Naive thymus-derived CD4-positive, alpha-beta T cell (primary cell): ENCODE measurements around the gene BMPR2. TPM values are rescaled to one million over a fixed set of nuclear protein-coding genes. Genes with fewer than 3 reads are reported as not detected.
"Not testable (repeated sequence)": the region's sequence is repeated elsewhere in the genome, so short reads cannot be mapped to it uniquely, and the experiment has no call there.

Experiments
- ATAC-seq: fragments of 150-1000 bp; cut with Tn5 transposase; 2 replicates; pipeline ENCODE4 v1.10.0; 2021; ENCODE audit warnings: mild to moderate bottlenecking, moderate library complexity
- CTCF ChIA-PET: fragments of 350-600 bp; sonication (Branson Sonifier 250); formaldehyde crosslinking; loops from one replicate; lab custom pipeline; 2021; ENCODE audit warnings: antibody characterized with exemption; lab: Charles Lee
- POLR2A ChIA-PET: fragments of 350-600 bp; sonication (Branson Sonifier 250); formaldehyde crosslinking; loops from one replicate; lab custom pipeline; 2021; ENCODE audit warnings: antibody characterized with exemption, inconsistent platforms; lab: Charles Lee
- DNase-seq, 9 donors: peaks; one replicate each; pipeline versions ENCODE4 v3.0.0 to v3.0.0-alpha.2; 2020 to 2022; ENCODE audit warnings: mixed read lengths in 1 of 9
- H3K27ac ChIP-seq: one replicate; pipeline ENCODE4 v1.7.0; 2013; ENCODE audit warnings: mild to moderate bottlenecking, low read depth, low read length, moderate library complexity
- H3K27me3 ChIP-seq, 2 donors: one replicate each; pipeline ENCODE4 v1.7.0; 2013; ENCODE audit warnings: low read length in 2 of 2, mild to moderate bottlenecking in 2 of 2, moderate library complexity in 2 of 2; ENCODE audit not compliant: control insufficient read depth in 2 of 2, insufficient read depth in 2 of 2
- H3K36me3 ChIP-seq, 3 experiments: 1 replicate in 2 of 3; 2 replicates in 1 of 3; pipeline ENCODE4 v1.7.0; 2013; ENCODE audit warnings: low read length in 3 of 3, mild to moderate bottlenecking in 3 of 3, moderate library complexity in 1 of 3; ENCODE audit not compliant: insufficient read depth in 3 of 3, control insufficient read depth in 2 of 3
- H3K4me1 ChIP-seq, 2 donors: one replicate each; pipeline ENCODE4 v1.7.0; 2013; ENCODE audit warnings: low read length in 2 of 2, mild to moderate bottlenecking in 2 of 2, moderate library complexity in 1 of 2; ENCODE audit not compliant: control insufficient read depth in 2 of 2, insufficient read depth in 2 of 2
- H3K4me3 ChIP-seq: 2 replicates; pipeline ENCODE4 v1.7.0; 2013; ENCODE audit warnings: mild to moderate bottlenecking, low read length
- H3K9me3 ChIP-seq, 3 experiments: 1 replicate in 2 of 3; 2 replicates in 1 of 3; pipeline ENCODE4 v1.7.0; 2013; ENCODE audit warnings: low read length in 3 of 3; ENCODE audit not compliant: control insufficient read depth in 2 of 3
- H3K27ac Mint-ChIP-seq, 9 donors: one replicate each; pipeline ENCODE4 v1.8.0; 2020 to 2022; ENCODE audit warnings: mixed read lengths in 9 of 9, mild to moderate bottlenecking in 8 of 9, moderate library complexity in 5 of 9, inconsistent platforms in 2 of 9
- H3K27me3 Mint-ChIP-seq, 5 donors: one replicate each; pipeline ENCODE4 v1.8.0; 2021 to 2022; ENCODE audit warnings: mixed read lengths in 5 of 5, mild to moderate bottlenecking in 1 of 5
- H3K36me3 Mint-ChIP-seq, 5 donors: one replicate each; pipeline ENCODE4 v1.8.0; 2020 to 2022; ENCODE audit warnings: mixed read lengths in 5 of 5, mild to moderate bottlenecking in 3 of 5, inconsistent platforms in 1 of 5
- H3K4me1 Mint-ChIP-seq, 7 donors: one replicate each; pipeline ENCODE4 v1.8.0; 2020 to 2022; ENCODE audit warnings: mixed read lengths in 7 of 7, mild to moderate bottlenecking in 3 of 7, inconsistent platforms in 1 of 7
- H3K4me3 Mint-ChIP-seq, 10 donors: one replicate each; pipeline ENCODE4 v1.8.0; 2020 to 2022; ENCODE audit warnings: mild to moderate bottlenecking in 10 of 10, mixed read lengths in 10 of 10, moderate library complexity in 6 of 10, inconsistent platforms in 2 of 10
- H3K9me3 Mint-ChIP-seq, 11 donors: one replicate each; pipeline ENCODE4 v1.8.0; 2020 to 2022; ENCODE audit warnings: mixed read lengths in 11 of 11, mild to moderate bottlenecking in 4 of 11, inconsistent platforms in 1 of 11, moderate library complexity in 1 of 11
- intact Hi-C, 2 donors: fragments of 100-400 bp; cut with micrococcal nuclease; formaldehyde crosslinking; loops; one replicate each; pipeline ENCODE4 v1.15.1; 2023
- polyA plus RNA-seq, 2 donors: library from polyadenylated mRNA; unstranded; fragments of 300-500 nt; fragmentation: Illumina TruSeq; gene quantifications; one replicate each; pipeline ENCODE4 v1.2.3, GENCODE V29; 2021
- total RNA-seq, 6 experiments: library from RNA in 5 of 6; stranded (reverse) in 5 of 6; gene quantifications; 1 replicate in 5 of 6; 2 replicates in 1 of 6; pipeline ENCODE4 v1.2.3 and lab custom pipeline; 2021 to 2026

Gene BMPR2
- total and polyA plus RNA-seq, 7 experiments from 2014 or later: 4.6 to 33.1 (median 13.3) TPM

- H3K4me3 Mint-ChIP-seq: peak overlapping the region in 9 of 10 donors; percentile 26 to 98 (median 60)
- ChIA-PET CTCF (no interaction called here), POLR2A (no interaction called here)
- ATAC-seq (no peak), DNase-seq (no peak)
- peaks cover 7 to 22% (median 15%) of the 10 kb centered on the region in 7 donors for H3K4me1 Mint-ChIP-seq
- Histone ChIP-seq H3K4me3 (no peak overlapping the region), H3K27ac (no peak overlapping the region), H3K9me3 (no peaks in the 10 kb centered on the region), H3K4me1 (peaks cover 0 to 3% of the 10 kb centered on the region in 2 donors), H3K27me3 (no peaks in the 10 kb centered on the region), H3K36me3 (peaks cover 0 to 12% (median 0%) of the 10 kb centered on the region in 3 experiments)
- H3K27ac Mint-ChIP-seq: peak overlapping the region in 1 of 9 donors; percentile 51
- intact Hi-C loops: loop anchor here in 1 of 2 donors (10.0 kb wide), 1 partner anchor 1561 kb away; the partner anchor contains the start of gene ICOS
- peaks cover 0 to 4% (median 0%) of the 10 kb centered on the region in 5 donors for H3K36me3 Mint-ChIP-seq
- no peaks in the 10 kb centered on the region for H3K9me3 Mint-ChIP-seq
- peaks cover 0 to 36% (median 0%) of the 10 kb centered on the region in 5 donors for H3K27me3 Mint-ChIP-seq
Observed at GRCh38 chr2:202373490-202373889, 2.6 kb upstream of the BMPR2 start.

GRCh38 chr2:202374383-202374782, 1.7 kb upstream of the BMPR2 start:
- Mint-ChIP-seq H3K27ac (peak overlapping the region in 4 of 9 donors; percentile 84 to 98 (median 90)), H3K4me3 (peak overlapping the region; percentile 38 to 99 (median 96)), H3K4me1 (peaks cover 11 to 30% (median 20%) of the 10 kb centered on the region in 7 donors), H3K27me3 (peaks cover 0 to 36% (median 0%) of the 10 kb centered on the region in 5 donors)
- DNase-seq, H3K4me1 ChIP-seq, ATAC-seq, H3K27ac ChIP-seq, H3K27me3 ChIP-seq, H3K9me3 ChIP-seq, H3K4me3 ChIP-seq, CTCF ChIA-PET, H3K36me3 Mint-ChIP-seq, H3K9me3 Mint-ChIP-seq: not testable (repeated sequence)
- intact Hi-C loops: loop anchor here in 1 of 2 donors (10.0 kb wide), 1 partner anchor 1560 kb away; the partner anchor contains the start of gene ICOS
- POLR2A ChIA-PET: interaction anchor here (0.7 kb wide), 1 partner anchor 156 kb away, joined by 3 read pairs; no protein-coding TSS in a partner anchor
- peaks cover 0 to 12% (median 0%) of the 10 kb centered on the region in 3 experiments for H3K36me3 ChIP-seq

- no peaks in the 10 kb centered on the region for H3K9me3 ChIP-seq
- DNase-seq (peak in 8 of 9 donors; percentile 9 to 50 (median 24)), ATAC-seq (no peak)
- peak overlapping the region; percentile 89 for H3K4me3 ChIP-seq
- Mint-ChIP-seq H3K27me3 (peaks cover 0 to 30% (median 0%) of the 10 kb centered on the region in 5 donors), H3K4me3 (peak overlapping the region; percentile 94 to 100 (median 98)), H3K9me3 (no peaks in the 10 kb centered on the region), H3K27ac (peak overlapping the region; percentile 82 to 98 (median 88)), H3K4me1 (peaks cover 13 to 37% (median 27%) of the 10 kb centered on the region in 7 donors), H3K36me3 (peaks cover 0 to 4% (median 0%) of the 10 kb centered on the region in 5 donors)
- peaks cover 0 to 3% of the 10 kb centered on the region in 2 donors for H3K4me1 ChIP-seq
- H3K27me3 ChIP-seq: no peaks in the 10 kb centered on the region
- ChIA-PET CTCF (no interaction called here), POLR2A (interaction anchor here (0.7 kb wide), 1 partner anchor 155 kb away, joined by 3 read pairs; no protein-coding TSS in a partner anchor)
- H3K36me3 ChIP-seq: peaks cover 0 to 12% (median 0%) of the 10 kb centered on the region in 3 experiments
- intact Hi-C loops: loop anchor here (1.0 to 10.0 kb wide), 8 partner anchors 343 to 1560 kb away; partner anchors contain the start of genes ABI2 (in 1 of the 2), ALS2 (in 1 of the 2), CARF (in 1 of the 2) and FZD7 (in 1 of the 2)
- peak overlapping the region; percentile 81 for H3K27ac ChIP-seq
Observed at GRCh38 chr2:202375033-202375608, 1.0 kb upstream of the BMPR2 start.

- ChIA-PET CTCF (no interaction called here), POLR2A (interaction anchor here (1.0 to 1.4 kb wide), 2 partner anchors 109 to 1513 kb away, joined by 3 to 4 read pairs; partner anchors contain the start of gene CLK1)
- Histone ChIP-seq H3K36me3 (peaks cover 0 to 12% (median 0%) of the 10 kb centered on the region in 3 experiments), H3K9me3 (no peaks in the 10 kb centered on the region), H3K4me3 (peak overlapping the region; percentile 95), H3K27ac (peak overlapping the region; percentile 81), H3K4me1 (peaks cover 0 to 9% of the 10 kb centered on the region in 2 donors), H3K27me3 (no peaks in the 10 kb centered on the region)
- Mint-ChIP-seq H3K36me3 (peaks cover 0 to 5% (median 3%) of the 10 kb centered on the region in 5 donors), H3K27ac (peak overlapping the region; percentile 78 to 98 (median 92)), H3K4me3 (peak overlapping the region; percentile 94 to 100 (median 98)), H3K27me3 (peaks cover 0 to 28% (median 0%) of the 10 kb centered on the region in 5 donors), H3K9me3 (peaks cover 0 to 3% (median 0%) of the 10 kb centered on the region in 11 donors), H3K4me1 (peaks cover 13 to 48% (median 35%) of the 10 kb centered on the region in 7 donors)
- ATAC-seq (peak; percentile 55), DNase-seq (peak in 8 of 9 donors; percentile 44 to 70 (median 60))
- intact Hi-C loops: loop anchor here (1.0 to 10.0 kb wide), 19 partner anchors 8 to 1558 kb away; partner anchors contain the start of genes ALS2 (in 2 of the 2), CARF (in 2 of the 2), FAM117B (in 2 of the 2) and NOP58 (in 2 of the 2)
Observed at GRCh38 chr2:202376460-202377206, 506 bp downstream of the BMPR2 start.

- Mint-ChIP-seq H3K9me3 (peaks cover 0 to 3% (median 0%) of the 10 kb centered on the region in 11 donors), H3K27ac (peak overlapping the region; percentile 78 to 98 (median 92)), H3K4me3 (peak overlapping the region; percentile 94 to 100 (median 98)), H3K36me3 (peaks cover 0 to 5% (median 0%) of the 10 kb centered on the region in 5 donors), H3K4me1 (peaks cover 13 to 50% (median 37%) of the 10 kb centered on the region in 7 donors), H3K27me3 (peaks cover 0 to 25% (median 0%) of the 10 kb centered on the region in 5 donors)
- intact Hi-C loops: loop anchor here (2.0 to 10.0 kb wide), 11 partner anchors 138 to 1558 kb away; partner anchors contain the start of genes ALS2 (in 2 of the 2), ABI2 (in 1 of the 2), CARF (in 1 of the 2) and FAM117B (in 1 of the 2)
- Histone ChIP-seq H3K36me3 (peaks cover 0 to 12% (median 0%) of the 10 kb centered on the region in 3 experiments), H3K4me3 (peak overlapping the region; percentile 95), H3K9me3 (no peaks in the 10 kb centered on the region), H3K4me1 (peaks cover 0 to 9% of the 10 kb centered on the region in 2 donors), H3K27ac (peak overlapping the region; percentile 81), H3K27me3 (no peaks in the 10 kb centered on the region)
- ATAC-seq (no peak), DNase-seq (peak in 4 of 9 donors; percentile 4 to 28 (median 15))
- ChIA-PET POLR2A (interaction anchor here (0.8 to 1.4 kb wide), 3 partner anchors 19 to 1513 kb away, joined by 3 to 4 read pairs (median 3); partner anchors contain the start of gene CLK1), CTCF (no interaction called here)
Observed at GRCh38 chr2:202377207-202377761, 1.2 kb downstream of the BMPR2 start.
